Measurements from ENCODE around the gene MYO15B.
A peak's percentile ranks its signal among the peaks of the same experiment; 100 is the strongest.
"Not testable (repeated sequence)": the region's sequence is repeated elsewhere in the genome, so short reads cannot be mapped to it uniquely, and the experiment has no call there.

MYO15B gene

DNA sequence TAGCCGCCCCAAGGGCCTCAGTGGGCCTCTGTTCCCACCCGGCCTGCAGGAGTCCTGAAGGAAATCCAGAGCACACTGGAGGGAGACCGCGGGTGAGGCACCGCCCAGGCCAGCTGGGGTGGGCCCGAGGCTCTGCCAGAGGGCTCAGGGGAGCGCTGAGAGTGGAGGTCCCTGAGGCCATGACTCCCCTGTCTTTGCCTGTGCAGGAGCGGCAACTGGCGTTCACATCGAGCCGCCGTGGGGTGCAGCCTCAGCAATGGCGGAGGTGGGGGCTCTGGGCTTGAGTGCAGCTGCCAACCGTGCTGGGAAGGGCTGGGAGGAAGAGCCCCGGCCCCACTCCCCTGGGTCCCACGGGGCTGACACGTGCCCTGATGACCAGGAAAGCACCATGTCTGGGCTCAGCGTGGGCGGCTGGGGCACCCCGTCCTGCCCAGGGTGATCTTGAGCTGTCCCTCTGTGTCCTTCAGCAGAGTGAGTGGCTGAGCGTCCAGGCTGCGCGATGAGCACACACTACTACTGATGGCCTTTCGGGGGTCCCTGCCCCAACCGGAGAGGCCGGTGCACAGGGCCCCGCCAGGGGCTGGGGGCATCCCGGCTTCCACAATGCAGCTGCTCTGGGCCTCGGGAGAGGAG, 13.1 kb upstream of the MYO15B start:
- DNase-seq = no peak

DNA sequence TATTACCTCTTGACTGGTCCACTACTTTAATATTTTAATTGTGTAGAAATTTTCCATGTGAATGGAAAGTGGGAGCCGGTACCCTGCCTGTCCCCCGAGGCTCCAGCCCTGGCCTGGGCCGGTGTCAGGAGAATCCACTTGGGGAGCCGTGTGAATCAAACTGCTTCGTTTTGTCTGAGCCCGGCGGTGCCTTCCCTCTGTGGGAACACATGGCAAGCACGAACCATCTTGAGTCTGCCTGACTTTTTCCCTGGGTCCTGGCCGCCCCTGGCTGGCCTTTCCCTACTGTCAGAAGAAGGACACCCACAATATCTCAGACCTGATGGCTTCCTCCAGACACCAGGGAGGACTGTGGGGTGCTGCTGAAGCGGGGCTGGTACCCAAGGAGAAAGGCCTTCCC, 12.4 kb upstream of the MYO15B start:
- no peak for DNase-seq

DNA sequence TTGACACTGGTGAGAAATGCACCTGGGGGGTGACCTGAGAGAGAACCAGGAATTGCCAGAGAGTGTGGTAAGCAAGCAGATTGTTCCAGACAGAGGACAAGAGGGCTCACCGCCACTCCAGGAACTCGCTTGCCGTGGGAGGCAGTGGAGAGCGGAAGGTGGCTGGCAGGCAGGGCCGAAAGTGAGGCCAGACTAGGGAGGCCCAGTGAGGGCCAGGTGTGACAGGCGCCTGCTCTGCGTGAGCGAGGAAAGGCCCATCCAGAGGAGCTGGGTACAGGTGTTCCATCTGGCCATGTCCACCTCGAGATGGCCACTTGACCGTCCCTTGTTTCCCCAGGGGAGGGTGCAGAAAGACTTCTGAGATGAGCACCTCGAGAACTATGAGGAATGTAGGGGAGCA, 11.9 kb upstream of the MYO15B start:
- DNase-seq = no peak

DNA sequence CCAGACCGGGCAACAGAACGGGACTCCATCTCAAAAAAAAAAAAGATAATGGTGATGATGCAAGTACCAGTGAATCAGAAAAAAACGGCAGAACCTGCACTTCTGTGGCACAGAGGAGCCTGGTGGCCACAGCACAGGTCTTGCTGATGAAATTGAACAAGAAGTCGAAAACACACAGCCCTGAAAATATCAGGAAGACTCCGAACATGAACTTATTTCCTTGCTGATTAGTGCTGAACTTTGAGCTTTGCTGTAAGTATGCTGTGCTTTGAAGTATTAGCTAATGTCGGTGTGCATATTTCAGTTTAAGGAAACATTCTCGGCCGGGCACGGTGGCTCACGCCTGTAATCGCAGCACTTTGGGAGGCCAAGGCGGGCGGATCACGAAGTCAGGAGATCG, 10.9 kb upstream of the MYO15B start:
- DNase-seq = no peak

DNA sequence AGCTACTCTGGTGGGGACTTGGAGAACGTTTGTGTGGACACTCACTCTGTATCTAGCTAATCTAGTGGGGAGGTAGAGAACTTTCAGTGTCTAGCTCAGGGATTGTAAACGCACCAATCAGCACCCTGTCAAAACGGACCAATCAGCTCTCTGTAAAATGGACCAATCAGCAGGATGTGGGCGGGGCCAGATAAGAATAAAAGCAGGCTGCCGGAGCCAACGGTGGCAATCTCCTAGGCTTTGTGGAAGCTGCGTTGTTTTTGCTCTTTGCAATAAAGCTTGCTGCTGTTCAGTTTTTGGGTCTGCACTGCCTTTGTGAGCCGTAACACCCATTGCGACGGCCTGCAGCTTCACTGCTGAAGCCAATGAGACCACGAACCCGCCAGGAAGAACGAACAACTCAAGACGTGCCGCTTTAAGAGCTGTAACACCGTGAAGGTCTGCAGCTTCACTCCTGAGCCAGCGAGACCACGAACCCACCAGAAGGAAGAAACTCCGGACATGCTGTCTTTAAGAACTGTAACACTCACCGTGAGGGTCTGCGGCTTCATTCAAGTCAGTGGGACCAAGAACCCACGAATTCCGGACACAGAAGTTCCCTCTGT, 6.4 kb upstream of the MYO15B start:
- DNase-seq = not testable (repeated sequence)

DNA sequence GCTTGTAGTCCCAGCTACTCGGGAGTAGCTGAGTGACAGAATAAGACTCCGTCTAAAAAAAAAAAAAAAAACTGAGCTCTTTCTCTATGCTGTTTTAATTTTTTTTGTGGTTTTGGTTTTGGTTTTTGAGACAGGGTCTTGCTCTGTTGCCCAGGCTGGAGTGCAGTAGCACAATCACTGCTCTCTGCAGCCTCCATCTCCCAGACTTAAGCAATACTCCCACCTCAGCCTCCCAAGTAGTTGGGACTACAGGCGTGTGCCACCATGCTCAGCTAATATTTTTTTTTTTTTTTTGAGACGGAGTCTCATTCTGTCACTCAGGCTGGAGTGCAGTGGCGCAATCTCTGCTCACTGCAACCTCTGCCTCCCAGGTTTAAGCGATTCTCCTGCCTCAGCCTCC, 4.4 kb upstream of the MYO15B start:
- not testable (repeated sequence) for DNase-seq

DNA sequence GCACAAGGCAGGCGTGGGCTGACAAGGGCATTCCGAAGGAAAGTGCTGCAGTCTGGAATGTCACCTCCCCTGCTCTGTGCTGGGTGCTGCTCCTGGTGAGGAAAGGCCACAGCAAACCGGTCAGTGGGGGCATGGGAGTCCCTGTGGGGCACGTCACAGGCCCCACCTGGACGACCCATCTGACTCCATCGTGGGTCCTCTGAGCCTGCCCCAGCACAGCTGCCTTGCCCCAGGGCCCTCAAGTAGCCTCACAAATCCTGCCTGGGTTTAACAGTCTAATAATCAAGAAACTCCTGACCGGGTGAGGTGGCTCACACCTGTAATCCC, 2.8 kb upstream of the MYO15B start:
- no peak for DNase-seq

DNA sequence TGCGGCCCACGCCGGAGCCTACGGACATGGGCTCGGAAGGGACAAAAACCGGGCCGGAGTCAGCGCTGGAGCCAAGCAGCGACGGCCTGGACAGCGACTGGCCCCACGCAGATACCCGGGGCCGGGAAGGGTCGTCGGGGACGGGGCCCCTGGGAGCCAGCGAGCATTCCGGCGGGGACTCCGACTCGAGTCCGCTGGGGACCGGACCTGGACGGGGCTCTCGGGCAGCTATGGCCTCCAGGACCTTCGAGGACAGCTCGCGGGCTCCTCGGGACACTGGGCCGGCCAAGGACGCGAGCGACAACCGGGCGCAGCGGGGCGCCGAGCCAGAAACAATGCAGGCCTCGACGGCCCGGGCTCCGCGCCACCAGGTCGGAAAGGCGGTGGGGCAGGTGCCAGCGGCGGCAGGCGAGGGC, 1.0 kb downstream of the MYO15B start:
- no peak for DNase-seq

DNA sequence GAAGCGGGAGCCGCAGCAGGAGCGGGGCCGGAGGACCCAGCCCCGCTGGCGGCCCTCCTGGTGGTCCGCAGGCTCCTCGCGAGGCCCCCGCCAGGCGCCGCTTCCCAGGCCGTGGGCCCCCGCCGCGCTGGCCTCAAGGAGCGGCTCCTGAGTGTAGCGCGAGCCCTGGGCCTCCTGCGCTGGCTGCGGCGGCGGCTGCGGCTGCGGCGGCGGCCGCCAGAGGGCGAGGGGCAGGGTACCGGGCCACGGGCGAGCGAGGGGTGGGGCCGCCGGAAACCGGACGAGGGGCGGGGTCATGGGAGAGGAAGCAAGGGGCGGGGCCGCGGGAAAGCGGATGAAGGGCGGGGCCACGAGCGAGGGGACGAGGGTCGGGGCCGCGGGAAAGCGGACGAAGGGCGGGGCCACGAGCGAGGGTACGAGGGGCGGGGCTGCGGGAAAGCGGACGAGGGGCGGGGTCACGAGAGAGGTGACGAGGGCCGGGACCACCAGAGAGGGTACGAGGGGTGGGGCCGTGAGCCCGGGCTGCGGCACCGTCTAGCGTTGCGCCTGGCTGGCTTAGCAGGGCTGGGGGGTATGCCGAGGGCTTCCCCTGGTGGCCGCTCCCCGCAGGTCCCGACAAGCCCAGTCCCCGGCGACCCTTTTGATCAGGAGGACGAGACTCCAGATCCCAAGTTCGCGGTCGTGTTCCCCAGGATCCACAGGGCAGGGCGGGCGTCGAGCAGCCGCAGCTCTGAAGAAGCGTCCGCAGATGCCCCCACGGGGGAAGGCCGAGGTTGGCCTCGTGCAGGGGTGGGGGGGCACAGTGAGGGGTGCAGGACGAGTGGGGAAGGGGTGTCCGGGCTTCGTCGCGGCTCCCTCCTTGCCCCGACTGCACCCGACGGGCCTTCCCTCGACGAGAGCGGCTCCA, 1.7 kb downstream of the MYO15B start:
- peak; percentile 90 for DNase-seq

DNA sequence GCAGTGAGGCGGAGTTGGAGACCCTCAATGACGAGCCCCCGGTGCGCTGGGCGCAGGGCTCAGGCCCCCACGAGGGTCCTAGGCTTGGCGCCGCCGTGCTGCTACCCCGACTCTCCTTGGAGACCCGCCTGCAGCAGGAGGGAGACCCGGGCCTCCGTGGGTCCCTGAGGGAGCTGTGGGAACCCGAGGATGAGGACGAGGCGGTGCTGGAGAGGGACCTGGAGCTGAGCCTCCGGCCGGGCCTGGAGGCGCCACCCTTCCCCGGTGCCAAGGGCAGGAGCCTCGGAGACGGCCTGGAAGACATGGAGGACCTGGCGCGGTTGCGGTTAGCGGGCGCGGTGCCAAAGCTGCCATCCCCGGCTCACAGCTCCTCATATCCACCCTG, 2.3 kb downstream of the MYO15B start:
- no peak for DNase-seq

DNA sequence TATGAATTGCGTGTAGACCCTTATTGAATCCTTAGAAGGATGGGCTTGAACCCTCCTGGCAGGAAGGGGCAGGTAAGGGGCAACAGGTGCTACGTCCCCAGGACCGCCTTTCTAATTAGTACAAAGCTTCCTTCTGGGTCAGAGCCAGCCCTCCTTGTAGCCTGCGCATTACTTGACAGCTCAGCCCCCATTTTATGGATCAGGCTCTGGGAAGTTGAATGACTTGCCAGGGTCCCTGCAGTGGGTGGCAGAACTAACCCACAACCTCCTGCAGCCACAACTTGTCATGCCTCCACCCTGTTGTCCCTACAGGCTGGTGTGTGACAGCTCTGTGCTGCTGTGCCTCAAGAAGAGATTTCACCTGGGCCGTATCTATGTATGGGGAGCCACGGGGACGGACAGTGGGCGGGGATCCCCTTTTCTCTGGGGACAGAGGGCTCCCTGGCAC, 2.7 kb downstream of the MYO15B start:
- DNase-seq = no peak

DNA sequence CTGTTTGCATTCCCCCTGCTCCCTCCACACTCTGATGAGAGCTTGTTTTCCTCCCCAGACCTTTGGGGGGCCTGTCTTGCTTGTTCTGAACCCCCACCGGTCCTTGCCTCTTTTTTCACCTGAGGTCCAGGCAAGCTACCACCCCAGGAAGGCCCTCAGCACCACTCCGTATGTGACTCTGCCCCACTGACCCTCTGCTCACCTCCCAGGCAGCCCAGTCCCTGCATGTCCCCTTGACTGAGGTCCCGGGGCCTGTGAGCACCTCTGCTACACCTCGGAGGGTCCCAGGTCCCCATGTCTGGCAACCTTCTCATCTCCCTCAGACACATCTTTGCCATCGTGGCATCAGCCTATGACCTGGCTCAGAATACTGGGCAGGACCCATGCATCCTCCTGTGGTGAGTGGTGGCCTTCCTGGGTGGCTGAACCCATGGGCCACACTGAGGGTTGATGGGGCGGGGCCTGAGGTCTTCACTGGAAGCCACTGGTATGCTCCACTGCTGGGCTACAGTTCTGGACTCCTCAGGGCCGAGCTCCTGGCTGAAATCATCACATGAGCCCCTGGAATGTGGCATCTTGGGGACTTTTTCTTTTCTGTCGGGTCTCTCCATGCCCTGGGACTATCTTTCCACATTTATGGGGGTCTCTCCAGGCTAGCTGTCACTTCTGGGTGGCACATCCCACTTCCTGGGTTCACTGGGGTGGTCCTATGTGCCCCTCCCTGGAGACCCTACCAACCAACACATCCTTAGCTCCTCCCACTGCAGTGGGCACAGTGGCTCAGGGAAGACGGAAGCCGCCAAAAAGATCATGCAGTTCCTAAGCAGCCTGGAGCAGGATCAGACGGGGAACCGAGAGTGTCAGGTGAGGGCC, 3.5 kb downstream of the MYO15B start:
- no peak for DNase-seq

DNA sequence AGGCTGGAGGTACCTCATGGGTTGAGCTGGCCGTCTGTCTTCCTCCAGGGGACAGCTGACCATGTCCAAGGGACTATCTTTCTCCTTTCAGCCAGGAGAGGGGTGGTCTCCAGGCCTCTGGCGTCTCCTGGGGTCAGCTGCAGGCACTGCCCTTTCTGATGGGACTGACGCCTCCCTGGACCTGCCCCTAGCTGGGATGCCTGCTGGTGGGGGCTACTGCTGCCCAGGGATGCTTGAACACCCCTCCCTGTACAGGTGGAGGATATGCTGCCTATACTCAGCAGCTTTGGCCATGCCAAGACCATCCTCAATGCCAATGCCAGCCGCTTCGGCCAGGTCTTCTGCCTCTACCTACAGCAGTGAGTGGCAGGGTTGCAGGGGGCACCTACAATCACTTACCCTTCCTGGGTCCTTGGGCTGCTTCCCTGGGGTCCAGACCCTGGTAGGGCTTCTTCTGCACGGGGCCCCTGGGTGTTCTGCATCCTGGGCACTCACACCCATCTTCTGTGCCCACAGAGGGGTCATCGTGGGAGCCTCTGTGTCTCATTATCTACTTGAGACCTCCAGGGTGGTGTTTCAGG, 4.2 kb downstream of the MYO15B start:
- no peak for DNase-seq

DNA sequence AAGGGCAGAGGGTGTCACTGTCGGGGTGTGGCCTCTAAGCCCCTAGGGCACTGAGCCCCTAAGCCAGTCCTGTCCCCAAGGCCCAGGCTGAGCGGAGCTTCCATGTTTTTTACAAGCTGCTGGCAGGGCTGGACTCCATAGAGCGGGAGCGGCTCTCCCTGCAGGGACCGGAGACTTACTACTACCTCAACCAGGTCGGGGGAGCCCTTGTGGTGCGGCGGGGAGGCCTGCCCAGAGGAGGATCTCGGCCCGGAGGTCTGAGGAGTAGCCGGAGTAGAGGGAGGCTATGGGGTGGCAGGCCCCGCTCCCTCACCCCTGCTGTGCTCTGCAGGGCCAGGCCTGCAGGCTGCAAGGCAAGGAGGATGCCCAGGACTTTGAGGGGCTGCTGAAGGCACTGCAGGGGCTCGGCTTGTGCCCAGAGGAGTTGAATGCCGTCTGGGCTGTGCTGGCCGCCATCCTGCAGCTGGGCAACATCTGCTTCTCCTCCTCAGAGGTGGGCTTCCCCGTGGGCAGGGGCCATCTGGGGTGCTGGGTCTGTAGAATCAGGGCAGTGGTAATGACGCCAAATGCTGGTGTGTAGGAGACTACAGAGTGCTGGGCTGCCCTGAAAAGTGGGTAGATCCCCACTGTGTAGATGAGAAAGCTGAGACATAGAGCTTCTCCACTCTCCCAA, 4.9 kb downstream of the MYO15B start:
- no peak for DNase-seq

DNA sequence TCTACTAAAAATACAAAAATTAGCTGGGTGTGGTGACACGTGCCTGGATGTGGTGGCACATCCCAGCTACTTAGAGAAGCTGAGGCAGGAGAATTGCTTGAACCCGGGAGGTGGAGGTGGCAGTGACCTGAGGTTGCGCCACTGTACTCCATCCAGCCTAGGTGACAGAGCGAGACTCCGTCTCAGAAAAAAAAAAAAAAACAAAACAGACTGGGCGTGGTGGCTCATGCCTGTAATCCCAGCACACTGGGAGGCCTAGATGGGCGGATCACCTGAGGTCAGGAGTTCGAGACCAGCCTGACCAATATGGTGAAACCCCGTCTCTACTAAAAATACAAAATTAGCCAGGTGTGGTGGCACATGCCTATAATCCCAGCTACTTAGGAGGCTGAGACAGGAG, 5.8 kb downstream of the MYO15B start:
- DNase-seq = not testable (repeated sequence)

DNA sequence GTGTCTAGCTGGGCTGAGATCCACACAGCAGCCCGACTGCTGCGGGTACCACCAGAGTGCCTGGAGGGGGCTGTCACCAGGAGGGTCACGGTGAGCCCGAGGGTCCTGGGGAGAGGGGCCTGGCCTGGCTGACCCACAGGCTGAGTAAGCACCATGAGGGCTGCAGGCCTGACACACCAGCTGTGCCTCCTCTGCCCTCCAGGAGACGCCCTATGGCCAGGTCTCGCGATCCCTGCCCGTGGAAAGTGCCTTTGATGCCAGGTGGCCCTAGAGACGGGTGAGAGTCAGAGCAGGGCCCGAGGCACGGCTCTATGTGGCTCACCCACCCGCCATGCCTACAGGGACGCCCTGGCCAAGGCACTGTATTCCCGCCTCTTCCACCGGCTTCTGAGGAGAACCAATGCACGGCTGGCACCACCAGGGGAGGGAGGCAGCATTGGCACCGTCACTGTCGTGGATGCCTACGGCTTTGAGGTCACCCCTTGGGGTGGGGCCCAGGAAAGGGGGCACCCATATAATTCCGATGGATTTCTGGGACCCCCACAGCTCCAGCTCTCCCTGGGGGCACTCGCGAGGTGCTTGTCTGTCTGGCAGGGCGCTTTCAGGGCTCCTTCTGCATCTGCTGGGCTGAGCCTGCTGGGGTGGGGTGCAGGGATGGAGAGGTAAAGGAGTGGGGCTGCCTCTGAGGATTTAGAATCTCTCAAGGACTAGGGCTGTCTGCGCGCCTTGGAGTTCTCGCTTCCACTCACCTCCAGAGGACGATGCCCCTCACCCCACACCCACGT, 7.1 kb downstream of the MYO15B start:
- DNase-seq = no peak

DNA sequence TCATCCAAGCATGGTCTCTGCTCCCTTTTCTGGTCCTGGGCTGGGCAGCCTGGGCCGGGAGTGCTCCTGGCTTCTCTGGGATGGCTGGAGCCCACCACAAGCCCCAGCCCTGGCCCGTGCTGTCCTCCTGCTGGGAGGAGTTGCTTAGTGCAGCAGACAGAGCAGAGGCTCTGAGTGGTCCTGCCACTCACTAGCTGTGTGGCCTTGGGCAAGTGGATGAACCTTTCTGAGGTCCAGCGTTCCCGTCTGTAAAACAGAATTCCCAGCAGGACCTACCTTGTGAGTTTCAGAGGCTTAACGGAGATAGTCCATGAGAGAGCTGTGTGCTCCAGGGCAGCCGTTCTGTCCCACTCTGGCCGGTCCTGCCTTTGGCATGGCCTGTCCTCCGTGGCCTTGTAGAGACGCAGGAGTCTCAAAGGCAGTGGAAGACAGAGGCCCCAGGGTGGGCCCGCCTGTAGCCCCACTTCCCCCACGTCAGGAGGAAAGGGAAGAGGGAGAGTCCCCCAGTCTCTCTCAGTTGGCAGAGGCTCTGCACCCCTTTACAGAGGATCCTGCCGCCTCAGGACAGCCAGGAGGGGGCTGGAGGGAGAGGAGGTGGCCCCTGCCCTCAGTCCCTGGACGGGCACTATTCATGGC, 7.8 kb downstream of the MYO15B start:
- DNase-seq = no peak

DNA sequence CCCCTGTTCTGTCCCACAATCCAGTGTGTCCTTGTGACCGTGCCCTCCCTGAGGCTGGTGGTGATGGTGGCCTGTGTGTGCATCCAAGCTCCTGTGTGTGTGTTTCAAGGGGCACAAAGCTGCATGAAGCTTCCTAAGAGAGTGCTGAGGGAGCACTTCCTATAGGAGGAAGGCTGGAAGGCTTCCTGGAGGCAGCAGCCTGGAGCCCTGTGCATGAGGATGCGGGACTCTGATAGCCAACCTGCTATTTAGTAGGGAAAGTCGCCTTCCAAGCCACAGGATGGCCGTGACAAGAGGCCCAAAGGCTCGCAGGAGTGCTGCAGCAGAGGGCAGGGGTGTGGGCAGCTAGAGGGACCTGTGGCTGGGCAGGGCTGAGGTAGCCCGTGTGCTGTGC, 8.3 kb downstream of the MYO15B start:
- no peak for DNase-seq

DNA sequence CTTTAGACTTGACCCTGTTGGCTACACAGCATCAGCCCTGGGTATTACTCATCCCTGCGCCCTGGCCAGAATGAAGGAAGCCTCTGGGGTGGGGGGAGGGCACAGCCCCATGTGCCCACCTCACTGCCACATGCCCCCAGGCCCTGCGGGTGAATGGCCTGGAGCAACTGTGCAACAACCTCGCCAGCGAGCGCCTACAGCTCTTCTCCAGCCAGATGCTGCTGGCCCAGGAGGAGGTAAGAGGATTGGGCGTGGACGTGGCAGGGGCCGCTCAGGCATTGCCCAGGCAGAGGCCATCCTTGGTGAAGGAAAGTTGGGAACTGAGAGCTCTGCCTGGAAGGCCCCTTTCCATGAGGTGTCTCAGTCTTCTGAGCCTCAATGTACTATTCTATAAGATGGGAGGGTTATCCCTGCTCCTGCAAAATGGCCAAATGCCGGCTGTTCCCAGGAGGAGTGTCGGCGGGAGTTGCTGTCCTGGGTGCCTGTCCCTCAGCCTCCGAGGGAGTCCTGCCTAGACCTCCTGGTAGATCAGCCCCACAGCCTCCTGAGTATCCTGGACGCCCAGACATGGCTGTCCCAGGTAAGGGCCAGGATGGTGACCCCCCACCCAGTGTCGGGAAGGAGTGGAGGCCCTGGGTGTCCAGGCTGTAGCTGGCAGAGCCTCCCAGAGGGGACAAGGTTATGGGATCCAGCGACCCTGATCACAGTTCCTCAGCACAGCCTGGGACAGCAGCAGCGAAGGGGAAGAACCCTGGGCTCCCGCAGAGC, 8.9 kb downstream of the MYO15B start:
- no peak for DNase-seq
